Vagina (tissue), 2 donors: Measurements from ENCODE around the gene USH2A. TPM values are rescaled to one million over a fixed set of nuclear protein-coding genes. Genes with fewer than 3 reads are reported as not detected.

Source experiments
- DNase-seq, 2 donors: peaks; one replicate each; pipeline ENCODE4 v3.0.0-alpha.2; 2017; ENCODE audit errors: extremely low spot score in 2 of 2
- H3K27ac ChIP-seq: fragments of 200-600 bp; sonication (generic); one replicate; pipeline ENCODE4 v1.5.1; 2019
- H3K27me3 ChIP-seq: fragments of 200-600 bp; sonication (generic); one replicate; pipeline ENCODE4 v1.5.1; 2019
- H3K36me3 ChIP-seq, 2 donors: fragments of 200-600 bp; sonication (generic); one replicate each; pipeline ENCODE4 v1.5.1; 2017 to 2019
- H3K4me1 ChIP-seq: fragments of 200-600 bp; sonication (generic); one replicate; pipeline ENCODE4 v1.5.1; 2019
- H3K4me3 ChIP-seq, 2 donors: fragments of 200-600 bp; sonication (generic); 1 replicate in 1 of 2; 2 replicates in 1 of 2; pipeline ENCODE4 v1.5.1; 2016 to 2019
- H3K9me3 ChIP-seq: fragments of 200-600 bp; sonication (generic); one replicate; pipeline ENCODE4 v1.5.1; 2019
- POLR2A ChIP-seq, 2 donors: fragments of 450-650 bp; IDR thresholded peaks; one replicate each; pipeline ENCODE4 v1.6.1; 2017; ENCODE audit warnings: antibody characterized with exemption in 2 of 2, mild to moderate bottlenecking in 2 of 2, moderate library complexity in 2 of 2
- POLR2AphosphoS5 ChIP-seq, 2 donors: sonication (generic); formaldehyde crosslinking; IDR thresholded peaks; one replicate each; pipeline ENCODE4 v1.9.0; 2017; ENCODE audit warnings: antibody characterized with exemption in 2 of 2, mild to moderate bottlenecking in 2 of 2, low read depth in 1 of 2; ENCODE audit not compliant: insufficient read depth in 1 of 2
- intact Hi-C: fragments of 100-400 bp; cut with DNase I; formaldehyde crosslinking; loops from one replicate; pipeline ENCODE4 v1.15.1; 2023
- total RNA-seq: library from RNA; depleted of rRNA; stranded (reverse); fragments of >200 nt; gene quantifications from one replicate; pipeline ENCODE4 v1.2.3, GENCODE V29; 2016
- TF ChIP-seq, protein P1 (sequence below), 3 experiments: fragments of 450-650 bp in 2 of 3; fragments of 200-600 bp in 1 of 3; sonication (generic) in 1 of 3; IDR thresholded peaks; one replicate each; pipeline ENCODE4 v1.5.1; 2017 to 2019; ENCODE audit warnings: antibody characterized with exemption in 3 of 3, mild to moderate bottlenecking in 2 of 3, moderate library complexity in 2 of 3

The USH2A gene
- total RNA-seq, 1 donor from 2014 or later, result under 0.01 TPM

DNA sequence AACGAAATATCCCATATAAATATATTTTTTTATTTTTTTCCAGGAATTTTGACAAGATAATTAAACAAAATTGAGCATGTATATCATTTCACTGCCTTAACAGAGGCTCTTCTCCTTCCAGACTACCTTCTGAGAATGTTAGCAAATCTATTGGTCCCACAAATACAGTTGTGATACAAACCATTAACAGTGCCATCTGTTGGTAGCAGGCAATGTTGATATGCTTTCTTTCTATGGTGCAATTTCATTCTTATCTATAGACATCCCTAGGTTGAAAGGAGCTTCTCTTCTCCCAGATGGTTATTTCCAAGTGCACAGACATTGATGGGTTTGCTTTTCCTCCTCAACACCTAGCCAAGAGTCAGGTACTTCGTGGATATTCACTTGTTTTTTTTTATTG, 303.6 kb downstream of the USH2A start:
- intact Hi-C loops, result no loop called here
- TF ChIP-seq, protein P1, sequence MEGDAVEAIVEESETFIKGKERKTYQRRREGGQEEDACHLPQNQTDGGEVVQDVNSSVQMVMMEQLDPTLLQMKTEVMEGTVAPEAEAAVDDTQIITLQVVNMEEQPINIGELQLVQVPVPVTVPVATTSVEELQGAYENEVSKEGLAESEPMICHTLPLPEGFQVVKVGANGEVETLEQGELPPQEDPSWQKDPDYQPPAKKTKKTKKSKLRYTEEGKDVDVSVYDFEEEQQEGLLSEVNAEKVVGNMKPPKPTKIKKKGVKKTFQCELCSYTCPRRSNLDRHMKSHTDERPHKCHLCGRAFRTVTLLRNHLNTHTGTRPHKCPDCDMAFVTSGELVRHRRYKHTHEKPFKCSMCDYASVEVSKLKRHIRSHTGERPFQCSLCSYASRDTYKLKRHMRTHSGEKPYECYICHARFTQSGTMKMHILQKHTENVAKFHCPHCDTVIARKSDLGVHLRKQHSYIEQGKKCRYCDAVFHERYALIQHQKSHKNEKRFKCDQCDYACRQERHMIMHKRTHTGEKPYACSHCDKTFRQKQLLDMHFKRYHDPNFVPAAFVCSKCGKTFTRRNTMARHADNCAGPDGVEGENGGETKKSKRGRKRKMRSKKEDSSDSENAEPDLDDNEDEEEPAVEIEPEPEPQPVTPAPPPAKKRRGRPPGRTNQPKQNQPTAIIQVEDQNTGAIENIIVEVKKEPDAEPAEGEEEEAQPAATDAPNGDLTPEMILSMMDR (IDR thresholded peaks at IDR 0.05), result no peak
- no peak for TF ChIP-seq POLR2A (IDR thresholded peaks at IDR 0.05)
- TF ChIP-seq POLR2AphosphoS5 (IDR thresholded peaks at IDR 0.05; ENCODE audit: insufficient read depth in 1 of 2, low read depth in 1 of 2), result no peak

DNA sequence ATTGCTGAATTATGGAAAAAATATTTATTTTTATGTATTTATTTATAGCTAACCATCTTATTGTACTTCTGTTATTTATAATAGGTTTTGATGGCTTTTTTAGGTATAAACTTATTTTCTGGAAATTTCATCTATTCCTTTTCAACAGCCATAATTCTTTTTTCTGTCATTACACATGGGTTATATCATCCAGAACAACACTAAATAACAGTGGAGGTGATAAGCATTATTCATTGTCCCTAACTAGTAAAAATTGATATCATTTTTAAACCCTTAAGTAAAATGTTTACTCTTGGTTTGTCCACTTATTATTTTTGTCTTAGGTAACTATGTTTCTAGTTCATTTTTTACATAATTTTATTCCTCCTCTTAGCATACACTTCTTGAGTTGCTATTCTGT, 309.1 kb downstream of the USH2A start:
- no peaks in the 10 kb centered on the region for H3K27me3 ChIP-seq
- intact Hi-C loops, result no loop called here
- H3K4me3 ChIP-seq, result no peak overlapping the region
- H3K27ac ChIP-seq, result no peak overlapping the region
- no peak for DNase-seq
- TF ChIP-seq, protein P1 (IDR thresholded peaks at IDR 0.05), result no peak
- TF ChIP-seq POLR2A (IDR thresholded peaks at IDR 0.05) (no peak), POLR2AphosphoS5 (IDR thresholded peaks at IDR 0.05; ENCODE audit: insufficient read depth in 1 of 2, low read depth in 1 of 2) (no peak)
- no peaks in the 10 kb centered on the region for H3K4me1 ChIP-seq
- H3K9me3 ChIP-seq, result no peaks in the 10 kb centered on the region
- no peaks in the 10 kb centered on the region for H3K36me3 ChIP-seq

More for the DNA sequence above, 303.6 kb downstream of the USH2A start:
- no peak overlapping the region for H3K27ac ChIP-seq
- H3K4me3 ChIP-seq, result no peak overlapping the region
- H3K27me3 ChIP-seq, result no peaks in the 10 kb centered on the region
- no peaks in the 10 kb centered on the region for H3K4me1 ChIP-seq
- H3K36me3 ChIP-seq, result no peaks in the 10 kb centered on the region
- DNase-seq, result no peak
- H3K9me3 ChIP-seq, result no peaks in the 10 kb centered on the region

DNA sequence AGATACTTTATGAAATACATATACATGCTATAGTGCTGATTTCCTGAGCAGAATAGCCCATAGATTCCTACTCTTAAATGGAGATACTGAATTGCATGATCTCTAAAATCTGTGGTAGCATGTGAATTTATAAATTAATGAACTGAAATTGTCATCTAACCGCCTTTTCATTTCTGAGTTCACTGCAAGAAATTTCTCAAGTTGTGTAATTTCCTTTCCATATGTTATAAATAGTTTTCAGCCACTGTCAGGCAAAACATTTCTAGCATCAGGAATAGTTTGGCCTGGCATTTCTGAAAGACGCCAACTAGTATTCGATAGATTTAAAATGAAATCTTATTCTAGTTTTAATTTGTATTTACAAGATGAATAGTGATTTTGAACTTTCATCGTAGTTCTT, 310.1 kb downstream of the USH2A start:
- Histone ChIP-seq H3K4me3 (no peak overlapping the region), H3K36me3 (no peaks in the 10 kb centered on the region), H3K4me1 (no peaks in the 10 kb centered on the region), H3K27me3 (no peaks in the 10 kb centered on the region), H3K9me3 (no peaks in the 10 kb centered on the region), H3K27ac (no peak overlapping the region)
- intact Hi-C loops, result no loop called here
- TF ChIP-seq, protein P1 (IDR thresholded peaks at IDR 0.05), result no peak
- TF ChIP-seq POLR2AphosphoS5 (IDR thresholded peaks at IDR 0.05; ENCODE audit: insufficient read depth in 1 of 2, low read depth in 1 of 2), result no peak
- no peak for TF ChIP-seq POLR2A (IDR thresholded peaks at IDR 0.05)
- no peak for DNase-seq

DNA sequence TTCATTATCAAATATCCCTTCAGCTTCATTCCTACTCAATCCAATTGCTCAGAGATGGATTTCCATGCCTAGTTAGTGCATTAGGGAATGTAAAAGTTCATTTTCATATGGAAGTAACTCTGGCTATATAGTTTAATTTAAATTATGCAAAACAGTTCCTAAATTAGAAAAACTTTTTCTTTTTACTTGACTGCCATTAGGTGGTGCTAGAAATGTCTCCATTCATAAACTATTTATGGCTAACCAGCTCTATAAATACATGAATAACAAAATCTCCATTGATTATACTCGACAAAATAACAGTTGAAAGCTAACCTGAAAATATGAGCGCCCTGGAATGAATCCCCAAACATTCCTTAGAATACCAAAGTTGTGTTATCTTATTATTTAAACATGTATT, 311.4 kb downstream of the USH2A start:
- no peaks in the 10 kb centered on the region for H3K9me3 ChIP-seq
- H3K27ac ChIP-seq, result no peak overlapping the region
- no peaks in the 10 kb centered on the region for H3K4me1 ChIP-seq
- DNase-seq, result no peak
- no peaks in the 10 kb centered on the region for H3K27me3 ChIP-seq
- H3K36me3 ChIP-seq, result no peaks in the 10 kb centered on the region
- TF ChIP-seq POLR2AphosphoS5 (IDR thresholded peaks at IDR 0.05; ENCODE audit: insufficient read depth in 1 of 2, low read depth in 1 of 2), result no peak
- TF ChIP-seq, protein P1 (IDR thresholded peaks at IDR 0.05), result no peak
- no peak for TF ChIP-seq POLR2A (IDR thresholded peaks at IDR 0.05)
- intact Hi-C loops, result no loop called here
- no peak overlapping the region for H3K4me3 ChIP-seq

DNA sequence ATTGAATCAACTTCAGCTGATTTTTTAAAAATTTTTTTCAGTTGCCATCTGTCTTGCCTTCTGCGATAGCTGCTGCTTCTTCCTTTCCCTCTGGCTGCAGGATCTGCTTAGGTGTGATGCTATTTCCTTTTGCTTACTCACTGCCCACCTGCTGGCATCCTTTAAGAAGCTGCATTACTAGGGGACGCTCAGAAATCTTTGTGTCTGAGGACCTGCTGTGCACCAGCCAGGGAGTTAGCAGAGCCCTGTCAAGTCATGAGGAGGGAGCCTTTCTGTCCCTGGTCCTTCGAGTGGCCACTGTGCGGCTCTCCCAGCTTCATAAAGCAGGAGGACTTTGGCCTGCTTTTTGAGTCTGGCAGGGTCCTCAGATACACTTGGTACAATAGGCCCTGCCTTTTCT, 327.8 kb downstream of the USH2A start:
- TF ChIP-seq, protein P1 (IDR thresholded peaks at IDR 0.05), result no peak
- no peak for TF ChIP-seq POLR2A (IDR thresholded peaks at IDR 0.05)
- Histone ChIP-seq H3K27me3 (no peaks in the 10 kb centered on the region), H3K4me3 (no peak overlapping the region), H3K27ac (no peak overlapping the region), H3K9me3 (no peaks in the 10 kb centered on the region), H3K36me3 (no peaks in the 10 kb centered on the region), H3K4me1 (no peaks in the 10 kb centered on the region)
- no peak for DNase-seq
- intact Hi-C loops, result no loop called here
